HL-60 (cell line): ENCODE results near the gene NDUFA13.

Source experiments
- TF ChIP-seq, protein P1 (sequence below): IDR thresholded peaks from one replicate; pipeline ENCODE4 v1.5.1; 2011; ENCODE audit warnings: low read length, control low read depth, inconsistent platforms; ENCODE audit not compliant: insufficient read depth
- TF ChIP-seq, protein P2 (sequence below): IDR thresholded peaks from 2 replicates; pipeline ENCODE4 v1.6.1; 2012; ENCODE audit warnings: low read depth; ENCODE audit not compliant: insufficient replicate concordance

DNA sequence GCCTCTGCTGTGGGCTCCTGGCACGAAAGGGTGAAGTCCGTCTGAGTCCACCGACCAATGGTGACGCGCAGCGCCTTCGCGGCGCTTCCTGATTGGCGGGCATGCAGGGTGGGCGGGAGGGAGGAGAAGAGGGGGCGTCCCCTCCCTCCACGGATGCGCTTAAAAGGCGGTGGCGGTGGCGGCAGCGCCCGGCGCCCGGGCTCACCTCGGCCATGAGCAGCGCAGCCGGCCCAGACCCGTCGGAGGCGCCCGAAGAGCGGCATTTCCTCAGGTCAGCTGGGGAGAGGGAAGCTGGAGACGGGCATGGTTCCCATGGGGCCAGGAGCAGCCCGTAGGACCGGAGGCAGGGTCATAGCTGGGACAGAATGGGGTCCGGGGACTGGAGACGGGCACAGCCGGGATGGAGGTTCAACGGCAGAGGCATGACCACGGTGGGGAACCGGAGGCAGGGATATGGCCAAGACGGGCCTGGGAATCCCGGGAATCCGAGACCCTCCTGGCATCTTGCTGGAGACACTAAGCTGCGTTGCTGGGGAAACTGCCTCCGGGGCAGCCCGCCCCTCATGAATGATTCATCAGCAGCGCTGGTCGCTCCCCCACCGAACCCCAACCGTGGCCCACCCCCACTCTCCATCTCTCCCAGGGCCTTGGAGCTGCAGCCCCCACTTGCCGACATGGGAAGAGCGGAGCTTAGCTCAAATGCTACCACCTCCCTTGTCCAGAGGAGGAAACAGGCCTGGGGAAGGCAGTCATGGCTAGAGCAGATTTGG lies 12.9 kb downstream of the NDUFA13 start, which contains the start of gene YJEFN3:
- TF ChIP-seq, protein P1, sequence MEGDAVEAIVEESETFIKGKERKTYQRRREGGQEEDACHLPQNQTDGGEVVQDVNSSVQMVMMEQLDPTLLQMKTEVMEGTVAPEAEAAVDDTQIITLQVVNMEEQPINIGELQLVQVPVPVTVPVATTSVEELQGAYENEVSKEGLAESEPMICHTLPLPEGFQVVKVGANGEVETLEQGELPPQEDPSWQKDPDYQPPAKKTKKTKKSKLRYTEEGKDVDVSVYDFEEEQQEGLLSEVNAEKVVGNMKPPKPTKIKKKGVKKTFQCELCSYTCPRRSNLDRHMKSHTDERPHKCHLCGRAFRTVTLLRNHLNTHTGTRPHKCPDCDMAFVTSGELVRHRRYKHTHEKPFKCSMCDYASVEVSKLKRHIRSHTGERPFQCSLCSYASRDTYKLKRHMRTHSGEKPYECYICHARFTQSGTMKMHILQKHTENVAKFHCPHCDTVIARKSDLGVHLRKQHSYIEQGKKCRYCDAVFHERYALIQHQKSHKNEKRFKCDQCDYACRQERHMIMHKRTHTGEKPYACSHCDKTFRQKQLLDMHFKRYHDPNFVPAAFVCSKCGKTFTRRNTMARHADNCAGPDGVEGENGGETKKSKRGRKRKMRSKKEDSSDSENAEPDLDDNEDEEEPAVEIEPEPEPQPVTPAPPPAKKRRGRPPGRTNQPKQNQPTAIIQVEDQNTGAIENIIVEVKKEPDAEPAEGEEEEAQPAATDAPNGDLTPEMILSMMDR: no peak
- TF ChIP-seq, protein P2, sequence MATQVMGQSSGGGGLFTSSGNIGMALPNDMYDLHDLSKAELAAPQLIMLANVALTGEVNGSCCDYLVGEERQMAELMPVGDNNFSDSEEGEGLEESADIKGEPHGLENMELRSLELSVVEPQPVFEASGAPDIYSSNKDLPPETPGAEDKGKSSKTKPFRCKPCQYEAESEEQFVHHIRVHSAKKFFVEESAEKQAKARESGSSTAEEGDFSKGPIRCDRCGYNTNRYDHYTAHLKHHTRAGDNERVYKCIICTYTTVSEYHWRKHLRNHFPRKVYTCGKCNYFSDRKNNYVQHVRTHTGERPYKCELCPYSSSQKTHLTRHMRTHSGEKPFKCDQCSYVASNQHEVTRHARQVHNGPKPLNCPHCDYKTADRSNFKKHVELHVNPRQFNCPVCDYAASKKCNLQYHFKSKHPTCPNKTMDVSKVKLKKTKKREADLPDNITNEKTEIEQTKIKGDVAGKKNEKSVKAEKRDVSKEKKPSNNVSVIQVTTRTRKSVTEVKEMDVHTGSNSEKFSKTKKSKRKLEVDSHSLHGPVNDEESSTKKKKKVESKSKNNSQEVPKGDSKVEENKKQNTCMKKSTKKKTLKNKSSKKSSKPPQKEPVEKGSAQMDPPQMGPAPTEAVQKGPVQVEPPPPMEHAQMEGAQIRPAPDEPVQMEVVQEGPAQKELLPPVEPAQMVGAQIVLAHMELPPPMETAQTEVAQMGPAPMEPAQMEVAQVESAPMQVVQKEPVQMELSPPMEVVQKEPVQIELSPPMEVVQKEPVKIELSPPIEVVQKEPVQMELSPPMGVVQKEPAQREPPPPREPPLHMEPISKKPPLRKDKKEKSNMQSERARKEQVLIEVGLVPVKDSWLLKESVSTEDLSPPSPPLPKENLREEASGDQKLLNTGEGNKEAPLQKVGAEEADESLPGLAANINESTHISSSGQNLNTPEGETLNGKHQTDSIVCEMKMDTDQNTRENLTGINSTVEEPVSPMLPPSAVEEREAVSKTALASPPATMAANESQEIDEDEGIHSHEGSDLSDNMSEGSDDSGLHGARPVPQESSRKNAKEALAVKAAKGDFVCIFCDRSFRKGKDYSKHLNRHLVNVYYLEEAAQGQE: no peak
